ENCODE measurements around the gene PPP1R1B. TPM values are rescaled to one million over a fixed set of nuclear protein-coding genes. Genes with fewer than 3 reads are reported as not detected.

Gene PPP1R1B
- total RNA-seq, 1 donor: not detected

DNA sequence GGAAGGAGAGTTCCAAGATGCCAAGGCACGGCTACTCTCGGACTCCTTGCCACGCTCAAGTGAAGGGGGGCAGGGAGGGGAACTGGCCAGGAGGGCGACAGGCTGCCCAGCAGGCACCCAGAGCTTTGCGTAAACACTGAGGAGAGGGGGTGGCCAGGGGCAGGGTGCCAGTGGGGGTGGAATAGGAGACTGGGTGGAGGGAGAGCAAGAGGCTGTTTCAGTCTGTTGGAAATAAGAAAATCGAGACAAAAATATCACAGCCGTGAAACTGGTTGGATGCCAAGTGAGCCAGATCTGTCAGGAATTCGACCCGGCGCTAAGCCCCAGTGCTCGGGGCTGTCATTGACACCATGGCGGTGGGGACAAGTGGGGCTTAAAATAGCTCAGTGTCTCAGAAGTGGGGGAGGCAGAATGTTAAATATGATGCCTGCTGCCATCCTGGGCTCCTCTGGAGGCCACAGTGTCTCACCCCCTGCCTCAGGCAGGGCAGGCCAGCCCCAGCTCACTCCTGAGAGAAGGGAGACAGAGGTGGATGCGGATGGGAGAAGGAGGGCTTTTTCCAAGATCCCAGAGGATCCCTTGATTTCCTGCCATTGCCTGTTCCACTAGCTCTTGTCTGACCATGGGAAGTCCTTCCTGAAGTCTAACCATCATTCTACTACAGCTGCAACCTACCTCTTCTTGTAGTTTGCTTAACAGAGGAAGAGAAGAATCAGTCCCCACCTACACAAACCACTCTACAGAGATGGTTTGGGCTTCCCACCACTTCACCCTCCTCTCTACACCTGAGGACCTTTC, 51.0 kb downstream of the PPP1R1B start:
- H3K4me3 ChIP-seq (ENCODE audit: low read depth, low read length): no peak overlapping the region
- no peak for DNase-seq (ENCODE audit: low read depth)
- TF ChIP-seq, protein P1, sequence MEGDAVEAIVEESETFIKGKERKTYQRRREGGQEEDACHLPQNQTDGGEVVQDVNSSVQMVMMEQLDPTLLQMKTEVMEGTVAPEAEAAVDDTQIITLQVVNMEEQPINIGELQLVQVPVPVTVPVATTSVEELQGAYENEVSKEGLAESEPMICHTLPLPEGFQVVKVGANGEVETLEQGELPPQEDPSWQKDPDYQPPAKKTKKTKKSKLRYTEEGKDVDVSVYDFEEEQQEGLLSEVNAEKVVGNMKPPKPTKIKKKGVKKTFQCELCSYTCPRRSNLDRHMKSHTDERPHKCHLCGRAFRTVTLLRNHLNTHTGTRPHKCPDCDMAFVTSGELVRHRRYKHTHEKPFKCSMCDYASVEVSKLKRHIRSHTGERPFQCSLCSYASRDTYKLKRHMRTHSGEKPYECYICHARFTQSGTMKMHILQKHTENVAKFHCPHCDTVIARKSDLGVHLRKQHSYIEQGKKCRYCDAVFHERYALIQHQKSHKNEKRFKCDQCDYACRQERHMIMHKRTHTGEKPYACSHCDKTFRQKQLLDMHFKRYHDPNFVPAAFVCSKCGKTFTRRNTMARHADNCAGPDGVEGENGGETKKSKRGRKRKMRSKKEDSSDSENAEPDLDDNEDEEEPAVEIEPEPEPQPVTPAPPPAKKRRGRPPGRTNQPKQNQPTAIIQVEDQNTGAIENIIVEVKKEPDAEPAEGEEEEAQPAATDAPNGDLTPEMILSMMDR (IDR thresholded peaks at IDR 0.05; ENCODE audit: insufficient read depth, low read depth, low read length): no peak

DNA sequence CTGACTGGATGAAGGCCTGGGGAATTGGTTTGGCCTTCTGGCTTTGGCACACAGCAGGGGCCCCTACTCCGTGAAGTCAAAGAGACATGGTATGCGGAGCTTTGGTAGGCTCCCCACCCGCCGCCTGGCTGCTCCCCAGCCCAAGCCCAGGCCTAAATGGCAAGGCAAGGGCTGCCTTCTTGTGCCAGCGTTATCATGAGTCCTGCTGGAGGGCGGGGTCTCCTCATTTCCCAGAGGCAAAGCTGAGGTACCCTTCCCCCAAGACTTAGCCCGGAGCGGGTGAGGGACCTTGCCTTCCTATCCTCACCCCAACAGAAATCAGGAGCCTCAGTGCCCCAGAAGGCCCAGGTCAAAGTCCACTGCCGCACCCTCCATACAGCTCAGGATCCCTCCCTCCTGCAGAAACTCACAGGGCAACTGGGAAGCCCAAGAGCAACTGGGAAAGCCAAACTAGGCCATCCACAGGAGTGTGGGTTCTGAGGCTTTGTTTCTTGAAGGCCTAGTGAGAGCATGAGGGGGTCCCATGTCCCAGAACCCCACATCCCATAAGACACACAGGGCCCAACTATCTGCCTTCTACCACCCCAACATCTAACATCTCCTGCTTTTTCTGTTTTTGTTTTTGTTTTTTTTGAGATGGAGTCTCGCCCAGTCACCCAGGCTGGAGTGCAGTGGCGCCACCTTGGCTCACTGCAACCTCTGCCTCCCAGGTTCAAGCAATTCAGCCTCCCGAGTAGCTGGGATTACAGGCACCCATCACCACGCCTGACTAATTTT, 51.8 kb downstream of the PPP1R1B start:
- TF ChIP-seq, protein P1 (IDR thresholded peaks at IDR 0.05; ENCODE audit: insufficient read depth, low read depth, low read length): no peak
- no peak overlapping the region for H3K4me3 ChIP-seq (ENCODE audit: low read depth, low read length)
- DNase-seq (ENCODE audit: low read depth): no peak

DNA sequence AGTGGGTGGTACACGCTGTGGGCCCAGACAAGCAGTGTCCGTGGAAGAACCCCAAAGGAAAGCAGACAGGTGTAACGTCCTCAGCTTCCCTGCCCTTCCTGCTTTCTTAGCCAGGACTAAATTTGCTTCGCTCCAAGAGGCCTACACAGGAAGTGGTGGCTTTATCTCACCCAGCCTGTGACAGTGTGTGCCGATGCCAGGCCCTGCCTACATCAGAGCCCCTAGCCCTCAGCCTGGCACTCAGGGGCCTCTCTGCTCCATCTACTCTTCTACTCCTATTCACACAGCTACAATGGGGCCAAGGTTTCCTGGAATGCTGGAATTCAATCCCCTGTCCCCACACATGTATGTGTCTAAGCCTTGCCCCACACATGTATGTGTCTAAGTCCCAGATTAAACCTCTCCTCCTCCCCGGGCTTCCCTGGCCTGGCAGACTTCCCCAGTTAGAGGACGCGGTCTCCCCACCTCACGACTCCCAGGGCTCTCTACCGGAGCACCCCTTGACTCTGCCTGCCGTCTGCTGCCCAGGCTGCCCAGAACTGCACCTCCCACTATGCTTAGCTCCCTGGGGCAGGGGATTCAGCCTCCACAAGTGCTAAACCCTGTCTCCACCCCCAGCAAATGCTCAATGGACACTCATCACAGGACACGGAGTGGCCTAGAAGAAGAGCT, 52.9 kb downstream of the PPP1R1B start:
- H3K4me3 ChIP-seq (ENCODE audit: low read depth, low read length): no peak overlapping the region
- TF ChIP-seq, protein P1 (IDR thresholded peaks at IDR 0.05; ENCODE audit: insufficient read depth, low read depth, low read length): no peak
- DNase-seq (ENCODE audit: low read depth): no peak

DNA sequence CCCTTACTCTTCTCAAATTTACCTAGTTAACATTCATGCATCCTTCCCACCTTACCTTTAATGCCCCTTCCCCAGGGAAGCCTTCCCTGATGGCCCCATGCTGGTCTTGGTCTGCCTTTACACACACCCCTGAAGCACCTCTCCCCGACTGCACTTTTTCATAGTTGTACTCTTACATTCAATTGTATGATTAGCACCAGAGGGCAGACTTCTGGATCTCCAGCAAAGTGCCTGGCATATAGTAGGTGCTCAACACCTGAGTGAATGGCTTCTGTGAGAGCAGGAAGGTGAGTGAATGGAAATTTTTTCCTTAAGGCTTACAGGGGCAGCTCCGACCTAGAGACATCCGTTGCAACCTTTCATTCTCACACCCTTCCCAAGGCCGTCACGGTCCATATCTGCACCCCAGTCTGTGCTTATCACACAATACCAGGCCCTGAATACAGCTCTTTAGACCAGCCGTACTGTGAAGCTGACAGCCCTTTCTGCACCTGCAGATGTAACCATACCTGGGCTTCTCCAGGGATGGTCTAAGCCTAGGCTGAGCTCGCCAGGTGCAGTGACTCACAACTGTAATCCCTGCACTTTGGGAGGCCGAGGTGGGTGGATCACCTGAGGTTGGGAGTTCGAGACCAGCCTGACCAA, 56.7 kb downstream of the PPP1R1B start:
- no peak overlapping the region for H3K4me3 ChIP-seq (ENCODE audit: low read depth, low read length)
- TF ChIP-seq, protein P1 (IDR thresholded peaks at IDR 0.05; ENCODE audit: insufficient read depth, low read depth, low read length): no peak
- DNase-seq (ENCODE audit: low read depth): no peak

DNA sequence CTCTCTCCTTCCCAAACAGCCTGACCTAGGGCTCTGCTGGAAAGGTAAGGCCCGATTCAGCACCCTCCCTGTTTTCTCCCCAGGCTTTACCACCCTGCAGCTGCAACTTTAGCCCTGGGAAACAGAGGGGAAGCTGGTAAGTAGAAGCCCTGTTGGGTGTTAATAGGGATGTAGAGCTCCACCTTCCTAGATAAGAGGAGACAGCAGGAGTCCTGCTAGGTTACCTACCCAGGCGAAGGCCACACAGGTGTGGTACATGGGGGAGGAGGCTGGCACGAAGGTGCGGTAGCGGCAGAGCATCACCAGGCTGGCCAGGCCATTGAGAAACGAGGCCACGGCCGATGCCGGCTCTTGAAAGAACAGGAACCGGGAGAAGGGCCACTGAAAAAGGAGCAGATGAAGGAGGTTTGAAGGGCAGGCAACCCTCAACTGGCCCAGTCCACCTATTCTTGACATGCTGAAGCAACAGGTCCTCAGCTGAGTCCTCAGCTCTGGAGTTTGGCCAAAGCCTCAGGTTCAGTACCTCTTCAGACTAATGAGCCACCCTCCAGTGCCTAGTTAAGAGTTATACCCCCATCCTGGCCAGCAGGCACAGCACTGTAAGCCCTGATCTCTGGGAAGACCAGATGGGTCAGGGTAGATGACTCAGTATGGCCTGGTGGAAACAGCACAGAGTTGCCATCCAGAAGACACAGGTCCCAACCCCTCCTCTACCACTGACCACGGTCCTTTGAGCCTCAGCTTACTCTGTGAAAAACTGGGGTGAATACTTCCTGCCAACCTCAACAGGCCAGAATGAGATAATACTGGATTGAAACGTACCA, 57.8 kb downstream of the PPP1R1B start:
- no peak for DNase-seq (ENCODE audit: low read depth)

More for the DNA sequence above, 57.8 kb downstream of the PPP1R1B start:
- TF ChIP-seq, protein P1 (IDR thresholded peaks at IDR 0.05; ENCODE audit: insufficient read depth, low read depth, low read length): no peak
- no peak overlapping the region for H3K4me3 ChIP-seq (ENCODE audit: low read depth, low read length)

Other genes with a start within 250 kb of the PPP1R1B start
- 10.6 and 16.0 TPM in 2 replicates for gene FBXL20, start 225.3 kb upstream of the PPP1R1B start, total RNA-seq
- 20.3 and 31.1 TPM in 2 replicates for gene MED1, start 175.7 kb upstream of the PPP1R1B start, total RNA-seq
- gene CDK12, start 165.5 kb upstream of the PPP1R1B start, total RNA-seq: 39.3 and 39.6 TPM in 2 replicates
- gene NEUROD2, start 19.0 kb upstream of the PPP1R1B start, total RNA-seq: not detected in 2 replicates
- gene STARD3, start 10.2 kb downstream of the PPP1R1B start, total RNA-seq: 23.7 and 42.5 TPM in 2 replicates
- gene TCAP, start 38.4 kb downstream of the PPP1R1B start, total RNA-seq: under 0.01 TPM in 1 of 2 replicates, not detected in the other
- gene PNMT, start 41.5 kb downstream of the PPP1R1B start, total RNA-seq: not detected in 2 replicates
- gene PGAP3, start 61.1 kb downstream of the PPP1R1B start, total RNA-seq: 4.7 and 7.7 TPM in 2 replicates
- gene ERBB2, start 73.1 kb downstream of the PPP1R1B start, total RNA-seq: 42.2 and 47.1 TPM in 2 replicates
- gene MIEN1, start 103.6 kb downstream of the PPP1R1B start, total RNA-seq: 19.0 and 30.3 TPM in 2 replicates
- gene GRB7, start 111.0 kb downstream of the PPP1R1B start, total RNA-seq: 0.97 and 1.3 TPM in 2 replicates
- under 0.01 TPM in 2 replicates for gene IKZF3, start 237.4 kb downstream of the PPP1R1B start, total RNA-seq
- gene ZPBP2, start 241.2 kb downstream of the PPP1R1B start, total RNA-seq: not detected in 2 replicates

All from fibroblast of villous mesenchyme (primary cell).